HUES64 (cell line): Measurements from ENCODE around the gene PRAC1.

Source experiments
- H3K27ac ChIP-seq: 2 replicates; pipeline ENCODE4 v1.7.0; 2013; ENCODE audit warnings: low read depth, low read length, inconsistent platforms
- H3K27me3 ChIP-seq: 2 replicates; pipeline ENCODE4 v1.6.1; 2013; ENCODE audit warnings: mild to moderate bottlenecking, low read length; ENCODE audit not compliant: insufficient read depth
- H3K36me3 ChIP-seq: 2 replicates; pipeline ENCODE4 v1.6.1; 2013; ENCODE audit warnings: mild to moderate bottlenecking, low read length; ENCODE audit not compliant: insufficient read depth
- H3K4me1 ChIP-seq: 2 replicates; pipeline ENCODE4 v1.6.1; 2013; ENCODE audit warnings: mild to moderate bottlenecking, low read length, moderate library complexity; ENCODE audit not compliant: insufficient read depth
- H3K4me3 ChIP-seq: 2 replicates; pipeline ENCODE4 v1.5.1; 2013; ENCODE audit warnings: mild to moderate bottlenecking, low read length, moderate library complexity
- H3K9ac ChIP-seq: 2 replicates; pipeline ENCODE4 v1.6.1; 2013; ENCODE audit warnings: mild to moderate bottlenecking, low read depth, low read length
- H3K9me3 ChIP-seq: 2 replicates; pipeline ENCODE4 v1.6.1; 2013; ENCODE audit warnings: low read depth, low read length; ENCODE audit not compliant: insufficient read depth
- WGBS: fragments of 150-250, 120-280 bp; methylation state at CpG from one replicate; pipeline ENCODE4 v1.1.7; 2013; ENCODE audit warnings: missing lambda C conversion rate; 5-methylcytosine and 5-hydroxymethylcytosine counted together

PRAC1 gene

GRCh38 chr17:48731355-48731754 lies 9.0 kb upstream of the PRAC1 start:
- Histone ChIP-seq H3K9ac (no peak overlapping the region), H3K36me3 (no peaks in the 10 kb centered on the region), H3K9me3 (no peaks in the 10 kb centered on the region; the same call in 1 of the 2 replicates), H3K27ac (no peak overlapping the region), H3K4me1 (no peaks in the 10 kb centered on the region), H3K27me3 (peaks cover 100% of the 10 kb centered on the region), H3K4me3 (no peak overlapping the region)

- H3K27me3 ChIP-seq: peaks cover 100% of the 10 kb centered on the region
- 52% methylated on average over 3 of the region's 3 CpGs for WGBS
Measured at GRCh38 chr17:48730240-48730550, 7.9 kb upstream of the PRAC1 start.

GRCh38 chr17:48729335-48730239 lies 7.3 kb upstream of the PRAC1 start:
- Histone ChIP-seq H3K4me1 (no peaks in the 10 kb centered on the region), H3K4me3 (no peak overlapping the region), H3K27me3 (peaks cover 100% of the 10 kb centered on the region), H3K27ac (no peak overlapping the region), H3K9me3 (no peaks in the 10 kb centered on the region), H3K36me3 (no peaks in the 10 kb centered on the region), H3K9ac (no peak overlapping the region)
- 8% methylated on average over 19 of the region's 19 CpGs for WGBS

More at GRCh38 chr17:48730240-48730550, 7.9 kb upstream of the PRAC1 start:
- H3K4me3 ChIP-seq: no peak overlapping the region
- H3K27ac ChIP-seq: no peak overlapping the region
- H3K9ac ChIP-seq: no peak overlapping the region
- H3K4me1 ChIP-seq: no peaks in the 10 kb centered on the region
- H3K9me3 ChIP-seq: no peaks in the 10 kb centered on the region; the same call in 1 of the 2 replicates
- H3K36me3 ChIP-seq: no peaks in the 10 kb centered on the region

- 5% methylated on average over 46 of the region's 55 CpGs for WGBS
- H3K9ac ChIP-seq: no peak within 1 kb of the TSS
- no peak within 1 kb of the TSS for H3K27ac ChIP-seq
- no peaks in the 10 kb centered on the region for H3K36me3 ChIP-seq
- peak within 1 kb of the TSS; percentile 31 for H3K4me3 ChIP-seq
- H3K27me3 ChIP-seq: peaks cover 100% of the 10 kb centered on the region
- H3K9me3 ChIP-seq: no peaks in the 10 kb centered on the region
- no peaks in the 10 kb centered on the region for H3K4me1 ChIP-seq
Measured at GRCh38 chr17:48728232-48729231, 6.2 kb upstream of the PRAC1 start, which contains the start of gene HOXB13. Gene HOXB13 (minus strand): TSS chr17:48728750. CDS start chr17:48728593, 157 bp downstream.

GRCh38 chr17:48727415-48728175 lies 5.3 kb upstream of the PRAC1 start:
- no peaks in the 10 kb centered on the region for H3K9me3 ChIP-seq
- peaks cover 100% of the 10 kb centered on the region for H3K27me3 ChIP-seq
- H3K4me3 ChIP-seq: no peak overlapping the region
- H3K9ac ChIP-seq: no peak overlapping the region
- no peaks in the 10 kb centered on the region for H3K4me1 ChIP-seq
- WGBS: 50% methylated on average over 7 of the region's 9 CpGs
- H3K36me3 ChIP-seq: no peaks in the 10 kb centered on the region
- H3K27ac ChIP-seq: no peak overlapping the region

GRCh38 chr17:48726916-48727286 lies 4.6 kb upstream of the PRAC1 start:
- Histone ChIP-seq H3K4me1 (no peaks in the 10 kb centered on the region; the same call in 1 of the 2 replicates), H3K4me3 (no peak overlapping the region), H3K9me3 (no peaks in the 10 kb centered on the region), H3K27me3 (peaks cover 100% of the 10 kb centered on the region), H3K9ac (no peak overlapping the region), H3K36me3 (no peaks in the 10 kb centered on the region), H3K27ac (no peak overlapping the region)
- WGBS: 54% methylated on average over 20 of the region's 20 CpGs

- 63% methylated on average over 16 of the region's 20 CpGs for WGBS
- Histone ChIP-seq H3K27ac (no peak overlapping the region), H3K36me3 (no peaks in the 10 kb centered on the region), H3K9ac (no peak overlapping the region), H3K27me3 (peaks cover 100% of the 10 kb centered on the region), H3K4me1 (no peaks in the 10 kb centered on the region; the same call in 1 of the 2 replicates), H3K4me3 (no peak overlapping the region), H3K9me3 (no peaks in the 10 kb centered on the region)
Measured at GRCh38 chr17:48726114-48726915, 4.0 kb upstream of the PRAC1 start.

GRCh38 chr17:48725288-48726064 lies 3.2 kb upstream of the PRAC1 start:
- H3K9me3 ChIP-seq: no peaks in the 10 kb centered on the region
- no peak overlapping the region for H3K9ac ChIP-seq
- 14% methylated on average over 37 of the region's 38 CpGs for WGBS
- H3K27ac ChIP-seq: no peak overlapping the region
- H3K27me3 ChIP-seq: peaks cover 100% of the 10 kb centered on the region
- H3K36me3 ChIP-seq: no peaks in the 10 kb centered on the region
- peaks cover 4% of the 10 kb centered on the region; the same call in 1 of the 2 replicates for H3K4me1 ChIP-seq
- no peak overlapping the region for H3K4me3 ChIP-seq

GRCh38 chr17:48725004-48725287 lies 2.6 kb upstream of the PRAC1 start:
- Histone ChIP-seq H3K36me3 (no peaks in the 10 kb centered on the region), H3K27ac (no peak overlapping the region), H3K4me3 (no peak overlapping the region), H3K9me3 (no peaks in the 10 kb centered on the region), H3K9ac (no peak overlapping the region), H3K27me3 (peaks cover 100% of the 10 kb centered on the region), H3K4me1 (peaks cover 9% of the 10 kb centered on the region)
- WGBS: 9% methylated on average over 16 of the region's 16 CpGs
